GM19372 (cell line): ENCODE results near the gene SNIP1.
"Not testable (repeated sequence)": the region's sequence is repeated elsewhere in the genome, so short reads cannot be mapped to it uniquely, and the experiment has no call there.

Experiments used
- ATAC-seq: cut with Tn5 transposase; IDR thresholded peaks from one replicate; pipeline ENCODE4 v1.9.1; 2021; ENCODE audit warnings: mild to moderate bottlenecking, low read depth, moderate library complexity; ENCODE audit not compliant: unreplicated experiment

The SNIP1 gene

GRCh38 chr1:37515185-37516034 is 38.7 kb downstream of the SNIP1 start:
- ATAC-seq: no peak

- ATAC-seq: peak; percentile 86
Measured at GRCh38 chr1:37514350-37515184, 39.5 kb downstream of the SNIP1 start, which contains the start of gene MEAF6. Gene MEAF6, minus strand, starts transcription at chr1:37514766. Its CDS starts 20 bp downstream, at chr1:37514746.

DNA sequence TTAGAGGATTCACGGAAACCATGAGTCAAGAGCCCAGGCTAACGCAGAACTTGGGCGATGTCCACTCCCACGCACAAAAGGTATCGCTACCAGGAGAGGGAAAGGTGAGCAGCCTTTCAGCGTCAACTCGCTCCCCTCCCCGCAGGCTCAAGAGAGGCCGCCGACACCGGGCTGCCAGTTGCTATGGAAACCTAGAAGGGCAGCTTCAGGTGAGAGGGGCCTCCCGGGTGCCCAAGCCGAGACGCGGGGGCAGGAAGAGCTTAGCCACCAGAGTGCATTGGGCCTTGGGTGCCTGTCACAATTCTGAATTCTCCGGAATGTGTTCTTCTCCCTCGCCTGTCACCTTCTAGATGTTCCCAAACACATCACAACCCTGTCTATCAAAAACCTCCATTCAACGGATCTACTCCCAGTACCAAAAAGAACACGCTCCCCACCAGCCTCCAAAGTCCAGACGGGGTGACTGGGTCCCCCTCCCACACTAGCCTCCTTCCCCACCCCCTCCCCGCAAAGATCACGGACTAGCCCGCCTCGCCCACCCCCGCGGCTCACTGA is 40.2 kb downstream of the SNIP1 start:
- peak; percentile 27 for ATAC-seq

- ATAC-seq: no peak
Measured at GRCh38 chr1:37509181-37509580, 44.9 kb downstream of the SNIP1 start.

DNA sequence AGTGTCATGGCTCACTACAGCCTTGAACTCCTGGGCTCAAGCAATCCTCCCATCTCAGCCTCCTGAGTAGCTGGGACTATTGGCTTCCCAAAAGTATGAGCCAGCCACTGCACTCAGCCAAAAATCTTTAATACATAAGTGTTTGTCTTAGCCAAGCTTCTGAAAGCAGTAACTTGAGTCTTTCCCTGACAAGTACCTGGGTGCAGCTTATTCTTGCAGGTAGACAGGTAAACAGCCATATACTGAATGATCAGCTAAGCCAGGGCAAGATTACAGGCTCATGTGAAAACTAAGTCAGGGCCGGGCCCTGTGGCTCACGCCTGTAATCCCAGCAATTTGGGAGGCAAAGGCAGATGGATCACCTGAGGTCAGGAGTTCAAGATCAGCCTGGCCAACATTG is 47.4 kb downstream of the SNIP1 start:
- no peak for ATAC-seq

DNA sequence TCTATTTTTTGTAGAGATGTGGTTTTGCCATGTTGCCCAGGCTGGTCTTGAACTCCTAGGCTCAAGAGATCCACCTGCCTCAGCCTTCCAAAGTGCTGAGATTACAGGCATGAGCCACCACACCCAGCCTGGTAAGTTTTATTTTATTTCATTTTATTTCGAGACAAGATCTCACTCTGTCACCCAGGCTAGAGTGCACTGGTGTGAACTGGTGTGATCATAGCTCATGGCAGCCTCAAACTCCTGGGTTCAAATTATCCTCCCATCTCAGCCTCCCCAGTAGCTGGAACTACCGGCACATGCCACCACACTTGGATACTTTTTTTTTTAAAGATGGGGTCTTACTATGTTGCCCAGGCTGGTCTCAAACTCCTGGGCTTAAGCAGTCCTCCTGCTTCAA is 51.3 kb downstream of the SNIP1 start:
- ATAC-seq: not testable (repeated sequence)

DNA sequence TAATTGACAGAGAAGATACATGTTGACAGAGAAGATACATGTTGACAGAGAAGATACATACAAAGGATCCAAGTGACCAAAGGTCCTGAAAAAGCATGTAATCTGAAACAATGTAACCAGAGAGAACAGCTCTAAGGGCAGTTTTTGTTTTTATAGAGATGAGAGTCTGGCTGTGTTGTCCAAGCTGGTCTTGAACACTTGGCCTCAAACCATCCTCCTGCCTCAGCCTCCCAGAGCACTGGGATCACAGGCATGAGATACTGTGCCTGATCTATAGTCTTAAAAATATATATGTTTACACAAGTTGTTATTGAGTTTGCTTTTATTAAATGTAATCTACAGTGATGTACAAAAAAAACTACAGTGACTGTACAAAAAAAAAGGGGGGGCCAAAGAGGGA is 52.0 kb downstream of the SNIP1 start:
- ATAC-seq: no peak

DNA sequence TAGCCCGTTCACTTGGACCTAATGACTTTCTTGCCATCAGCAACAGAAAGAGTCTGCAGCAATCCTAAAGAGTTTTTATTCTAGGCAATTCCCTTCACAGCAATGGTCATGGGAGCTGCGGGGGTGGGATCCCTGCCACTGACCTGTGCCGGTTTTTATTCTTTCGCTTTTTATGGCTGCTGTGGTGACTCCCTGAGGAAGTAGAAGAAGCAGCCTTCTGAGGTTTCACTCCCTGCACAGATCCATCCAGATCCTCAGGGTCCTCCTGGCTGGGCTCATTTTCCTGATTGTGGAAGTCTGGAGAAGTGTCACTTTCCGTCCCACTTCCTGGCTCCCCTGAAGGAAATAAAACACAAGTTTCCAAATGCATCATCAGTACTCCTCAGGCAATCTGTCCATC is 52.4 kb downstream of the SNIP1 start:
- no peak for ATAC-seq

DNA sequence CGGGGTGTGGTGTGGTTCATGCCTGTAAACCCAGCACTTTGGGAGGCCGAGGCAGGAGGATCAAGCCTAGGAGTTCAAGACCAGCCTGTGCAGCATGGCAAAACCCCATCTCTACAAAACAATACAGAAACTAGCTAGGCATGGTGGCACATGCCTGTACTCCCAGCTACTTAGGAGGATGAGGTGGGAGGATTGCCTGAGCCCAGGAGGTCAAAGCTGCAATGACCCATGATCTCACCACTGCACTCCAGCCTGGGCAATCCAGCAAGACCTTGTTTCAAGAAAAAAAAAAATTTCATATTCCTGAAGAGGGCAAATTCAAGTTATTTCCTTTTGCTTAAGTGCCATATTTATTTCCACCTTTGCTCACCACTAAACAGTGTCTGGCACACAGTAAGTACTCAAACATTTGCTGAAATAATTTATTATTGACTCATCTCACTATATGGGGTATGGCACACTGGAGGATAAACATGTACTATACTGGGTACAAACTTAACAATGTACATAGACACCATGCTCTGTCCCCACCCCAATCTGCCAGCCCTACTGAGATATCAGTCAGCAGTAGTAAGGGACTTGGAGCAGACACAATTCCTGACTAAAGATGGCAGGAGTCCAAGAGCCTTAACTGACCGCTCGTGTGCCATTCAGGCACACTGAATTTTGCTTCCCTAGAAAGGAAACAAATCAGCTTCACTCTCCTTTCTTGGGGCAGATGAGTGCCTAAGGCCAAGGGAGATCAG is 55.0 kb downstream of the SNIP1 start:
- ATAC-seq: no peak

DNA sequence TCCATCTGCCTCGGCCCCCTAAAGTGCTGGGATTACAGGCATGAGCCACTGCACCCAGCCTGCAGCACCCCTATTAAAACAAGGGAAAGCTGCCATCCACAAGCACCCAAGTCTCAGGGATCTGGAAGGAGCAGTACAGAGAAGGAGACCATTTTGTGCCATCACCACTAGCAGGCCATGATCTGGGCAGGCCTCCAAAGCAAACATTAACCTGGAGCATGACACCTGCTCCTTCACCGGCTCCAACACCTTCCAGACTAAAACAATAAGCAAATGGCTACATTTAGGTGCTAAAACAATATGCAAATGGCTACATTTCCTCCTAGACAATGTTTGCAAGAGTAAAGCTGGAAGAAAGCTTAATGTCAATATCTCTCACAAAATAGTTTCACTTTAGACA is 56.3 kb downstream of the SNIP1 start:
- ATAC-seq: no peak

DNA sequence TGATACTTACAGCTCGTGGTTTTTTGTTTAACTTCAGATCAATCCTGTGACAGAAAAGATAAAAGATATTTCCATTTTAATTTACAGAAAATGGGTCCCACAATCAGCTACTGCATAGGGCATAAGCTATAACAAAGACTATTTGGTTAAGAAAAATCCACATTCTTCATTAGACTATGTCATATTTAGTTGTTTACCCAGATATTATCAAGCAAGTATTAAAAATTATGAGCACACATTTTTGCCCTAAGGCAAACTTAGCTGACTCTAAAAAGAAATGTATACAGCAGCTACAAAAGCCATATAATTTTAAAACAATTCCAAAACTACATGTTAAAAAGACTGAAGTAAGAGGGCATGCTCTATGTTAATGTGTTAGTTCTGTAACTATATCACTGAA is 58.2 kb downstream of the SNIP1 start:
- ATAC-seq: no peak

GRCh38 chr1:37493336-37494098 is 60.6 kb downstream of the SNIP1 start:
- no peak for ATAC-seq

DNA sequence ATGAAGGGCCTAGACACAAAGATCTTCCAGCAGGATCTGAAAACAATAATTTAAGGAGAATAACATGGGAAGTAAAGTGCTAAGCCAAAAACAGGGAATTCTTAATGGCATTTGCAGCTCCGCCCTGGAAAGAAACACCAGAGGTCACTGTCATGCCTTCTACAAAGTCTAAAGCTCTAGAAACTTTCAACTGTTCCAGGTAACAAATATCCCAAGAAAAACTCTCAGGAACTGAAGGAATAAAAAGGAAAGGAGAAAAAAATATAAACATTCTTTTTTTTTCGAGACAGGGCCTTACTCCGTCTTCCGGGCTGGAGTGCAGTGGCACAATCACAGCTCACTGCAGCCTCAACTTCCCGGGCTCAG is 66.5 kb downstream of the SNIP1 start:
- no peak for ATAC-seq

DNA sequence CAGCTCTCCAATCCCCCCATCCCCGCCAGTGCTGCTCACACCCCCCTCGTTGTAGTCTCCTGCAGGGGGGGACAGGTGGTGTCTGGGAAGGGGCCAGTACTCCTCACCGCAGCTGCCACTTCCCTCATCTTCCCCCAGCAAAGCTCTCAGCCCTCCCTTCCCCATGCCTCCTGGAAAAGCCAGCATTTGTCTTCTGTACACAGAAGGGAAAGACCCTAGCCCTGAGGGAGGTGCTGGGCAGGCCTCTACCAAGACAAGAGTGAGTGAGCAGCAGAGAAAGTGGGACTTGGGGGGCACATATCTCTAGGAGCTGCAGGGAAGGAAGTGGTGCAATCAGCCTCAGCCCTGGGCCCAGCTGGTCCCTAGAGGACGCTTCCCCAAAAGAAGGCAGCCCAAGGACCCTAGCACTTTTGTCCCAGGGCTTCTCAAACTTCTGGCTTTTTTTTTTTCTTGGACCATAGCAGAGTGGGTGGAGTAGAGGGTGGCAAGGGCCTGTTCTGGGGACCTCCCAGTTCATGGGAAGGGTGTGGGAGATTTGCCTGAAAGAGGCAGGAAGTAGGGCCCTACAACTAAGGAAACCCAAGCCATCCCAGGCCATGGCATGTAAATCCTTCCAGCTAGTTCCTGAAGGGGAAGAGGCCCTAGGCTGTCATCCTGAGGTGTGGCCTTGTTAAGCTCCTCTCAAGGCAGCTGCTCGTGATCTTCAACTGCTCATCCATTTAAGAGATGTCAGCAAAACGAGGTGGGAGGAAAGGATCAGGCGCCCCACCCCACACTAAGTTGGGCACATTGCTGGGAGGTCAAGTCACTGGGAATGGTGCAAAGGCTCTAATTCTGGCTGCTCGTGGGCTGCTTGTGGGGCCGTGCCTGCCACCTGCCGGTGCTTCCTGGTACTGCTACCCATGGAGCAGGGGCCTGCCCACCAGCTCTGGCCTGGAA is 67.1 kb downstream of the SNIP1 start:
- no peak for ATAC-seq

GRCh38 chr1:37485902-37486679 is 68.0 kb downstream of the SNIP1 start:
- no peak for ATAC-seq
